Measurements from ENCODE around the gene LGALS14.

LGALS14 gene

GRCh38 chr19:39679056-39679790 is 25.1 kb upstream of the LGALS14 start:
- Histone ChIP-seq H3K9me3 (no peaks in the 10 kb centered on the region), H3K27me3 (peaks cover 40% of the 10 kb centered on the region)

GRCh38 chr19:39679791-39680168 is 24.5 kb upstream of the LGALS14 start:
- H3K4me3 ChIP-seq (ENCODE audit: low read depth in 1 of 2, low read length in 1 of 2), result no peak overlapping the region
- peaks cover 35% of the 10 kb centered on the region for H3K27me3 ChIP-seq
- H3K27ac ChIP-seq, result no peak overlapping the region
- H3K4me1 ChIP-seq (ENCODE audit: control insufficient read depth in 1 of 2, insufficient read depth in 1 of 2, low read depth in 1 of 2, low read length in 1 of 2), result no peaks in the 10 kb centered on the region
- no peaks in the 10 kb centered on the region for H3K36me3 ChIP-seq
- no peaks in the 10 kb centered on the region for H3K9me3 ChIP-seq
- no peak for TF ChIP-seq CTCF (IDR thresholded peaks at IDR 0.05)

More at GRCh38 chr19:39679056-39679790, 25.1 kb upstream of the LGALS14 start:
- no peaks in the 10 kb centered on the region for H3K36me3 ChIP-seq
- no peak overlapping the region for H3K27ac ChIP-seq
- H3K4me1 ChIP-seq (ENCODE audit: control insufficient read depth in 1 of 2, insufficient read depth in 1 of 2, low read depth in 1 of 2, low read length in 1 of 2), result no peaks in the 10 kb centered on the region
- no peak overlapping the region for H3K4me3 ChIP-seq (ENCODE audit: low read depth in 1 of 2, low read length in 1 of 2)
- TF ChIP-seq CTCF (IDR thresholded peaks at IDR 0.05), result no peak

- Histone ChIP-seq H3K27me3 (peaks cover 26% of the 10 kb centered on the region), H3K4me1 (ENCODE audit: control insufficient read depth in 1 of 2, insufficient read depth in 1 of 2, low read depth in 1 of 2, low read length in 1 of 2) (no peaks in the 10 kb centered on the region), H3K36me3 (no peaks in the 10 kb centered on the region), H3K4me3 (ENCODE audit: low read depth in 1 of 2, low read length in 1 of 2) (no peak overlapping the region), H3K9me3 (no peaks in the 10 kb centered on the region), H3K27ac (no peak overlapping the region)
- TF ChIP-seq CTCF (IDR thresholded peaks at IDR 0.05), result no peak
Measured at GRCh38 chr19:39680593-39680992, 23.7 kb upstream of the LGALS14 start.

GRCh38 chr19:39681416-39681815 is 22.9 kb upstream of the LGALS14 start:
- H3K36me3 ChIP-seq, result no peaks in the 10 kb centered on the region
- H3K4me1 ChIP-seq (ENCODE audit: control insufficient read depth in 1 of 2, insufficient read depth in 1 of 2, low read depth in 1 of 2, low read length in 1 of 2), result no peaks in the 10 kb centered on the region
- no peaks in the 10 kb centered on the region for H3K9me3 ChIP-seq
- TF ChIP-seq CTCF (IDR thresholded peaks at IDR 0.05), result no peak
- H3K27ac ChIP-seq, result no peak overlapping the region
- no peak overlapping the region for H3K4me3 ChIP-seq (ENCODE audit: low read depth in 1 of 2, low read length in 1 of 2)
- peaks cover 22% of the 10 kb centered on the region for H3K27me3 ChIP-seq

- H3K27ac ChIP-seq, result no peak overlapping the region
- H3K4me3 ChIP-seq (ENCODE audit: low read depth in 1 of 2, low read length in 1 of 2), result no peak overlapping the region
- no peak for TF ChIP-seq CTCF (IDR thresholded peaks at IDR 0.05)
- H3K27me3 ChIP-seq, result peaks cover 9% of the 10 kb centered on the region
- no peaks in the 10 kb centered on the region for H3K9me3 ChIP-seq
- H3K36me3 ChIP-seq, result no peaks in the 10 kb centered on the region
- H3K4me1 ChIP-seq (ENCODE audit: control insufficient read depth in 1 of 2, insufficient read depth in 1 of 2, low read depth in 1 of 2, low read length in 1 of 2), result no peaks in the 10 kb centered on the region
Measured at GRCh38 chr19:39684267-39684666, 20.0 kb upstream of the LGALS14 start.

Data from neutrophil (primary cell).